Superior temporal gyrus (tissue), 1 donor: Measurements from ENCODE around the gene ABCB11.
"Not testable (repeated sequence)": the region's sequence is repeated elsewhere in the genome, so short reads cannot be mapped to it uniquely, and the experiment has no call there.

Experiments
- DNase-seq: peaks from one replicate; pipeline ENCODE4 v3.0.0-alpha.2; 2016; ENCODE audit errors: extremely low spot score

The ABCB11 gene

GRCh38 chr2:168890006-168890782 lies 140.9 kb downstream of the ABCB11 start, which contains the start of gene SPC25:
Gene SPC25 (minus strand): TSS chr2:168890430. CDS start chr2:168889519, 911 bp downstream.
- peak; percentile 95 for DNase-seq

- DNase-seq = no peak
Observed at GRCh38 chr2:168889635-168890005, 141.5 kb downstream of the ABCB11 start.

- no peak for DNase-seq
Observed at GRCh38 chr2:168884975-168885374, 146.1 kb downstream of the ABCB11 start.

GRCh38 chr2:168882163-168882562 lies 149.0 kb downstream of the ABCB11 start:
- DNase-seq = not testable (repeated sequence)

- no peak for DNase-seq
Observed at GRCh38 chr2:168874368-168875054, 156.6 kb downstream of the ABCB11 start.

- DNase-seq = not testable (repeated sequence)
Observed at GRCh38 chr2:168870824-168871223, 160.3 kb downstream of the ABCB11 start.
